Neuronal stem cell (in vitro differentiated cells): ENCODE measurements around the gene CCDC197.
A peak's percentile ranks its signal among the peaks of the same experiment; 100 is the strongest.

Experiments
- DNase-seq: peaks from one replicate; pipeline ENCODE4 v3.0.0-alpha.2; 2013; ENCODE audit warnings: low spot score
- H2AFZ ChIP-seq: one replicate; pipeline ENCODE4 v1.6.1; 2013; ENCODE audit warnings: mild to moderate bottlenecking, low read length, inconsistent platforms
- H2AK5ac ChIP-seq: 2 replicates; pipeline ENCODE4 v1.6.1; 2013; ENCODE audit warnings: low read depth, mild to moderate bottlenecking, inconsistent platforms, low read length, moderate library complexity, mixed read lengths
- H2BK120ac ChIP-seq: 2 replicates; pipeline ENCODE4 v1.6.1; 2013; ENCODE audit warnings: low read depth, mild to moderate bottlenecking, inconsistent platforms, low read length, moderate library complexity, mixed read lengths
- H2BK12ac ChIP-seq: one replicate; pipeline ENCODE4 v1.6.1; 2013; ENCODE audit warnings: low read length, inconsistent platforms
- H2BK15ac ChIP-seq: 2 replicates; pipeline ENCODE4 v1.6.1; 2013; ENCODE audit warnings: mild to moderate bottlenecking, low read length, inconsistent platforms, mixed read lengths
- H2BK5ac ChIP-seq: one replicate; pipeline ENCODE4 v1.6.1; 2013; ENCODE audit warnings: inconsistent platforms, mild to moderate bottlenecking, low read length, moderate library complexity
- H3K14ac ChIP-seq: one replicate; pipeline ENCODE4 v1.6.1; 2013; ENCODE audit warnings: low read length, inconsistent platforms
- H3K18ac ChIP-seq: 2 replicates; pipeline ENCODE4 v1.6.1; 2013; ENCODE audit warnings: low read length, inconsistent platforms
- H3K23ac ChIP-seq: 2 replicates; pipeline ENCODE4 v1.6.1; 2013; ENCODE audit warnings: low read depth, mild to moderate bottlenecking, mixed read lengths, low read length, inconsistent platforms; ENCODE audit not compliant: poor library complexity
- H3K27ac ChIP-seq: replicated peaks from 3 replicates; pipeline ENCODE4 v1.5.1; 2013; ENCODE audit warnings: low read length, inconsistent platforms
- H3K27me3 ChIP-seq, 3 experiments: 2 replicates each; pipeline ENCODE4 v1.6.1; 2013; ENCODE audit warnings: low read length in 3 of 3, mild to moderate bottlenecking in 2 of 3, inconsistent platforms in 1 of 3, low read depth in 1 of 3, mixed read lengths in 1 of 3, moderate library complexity in 1 of 3; ENCODE audit not compliant: control insufficient read depth in 3 of 3, insufficient read depth in 3 of 3
- H3K36me3 ChIP-seq, 2 donors: replicated peaks in 1 of 2; 2 replicates each; pipeline ENCODE4 v1.6.1; 2013; ENCODE audit warnings: low read length in 2 of 2; ENCODE audit not compliant: control insufficient read depth in 2 of 2, insufficient read depth in 2 of 2
- H3K4ac ChIP-seq: 2 replicates; pipeline ENCODE4 v1.6.1; 2013; ENCODE audit warnings: inconsistent platforms, mild to moderate bottlenecking, low read length, moderate library complexity
- H3K4me1 ChIP-seq, 2 donors: 1 replicate in 1 of 2; 2 replicates in 1 of 2; pipeline ENCODE4 v1.6.1; 2013; ENCODE audit warnings: low read length in 2 of 2, low read depth in 1 of 2; ENCODE audit not compliant: control insufficient read depth in 2 of 2, insufficient read depth in 1 of 2
- H3K4me2 ChIP-seq: one replicate; pipeline ENCODE4 v1.6.1; 2013; ENCODE audit warnings: mild to moderate bottlenecking, low read length, inconsistent platforms; ENCODE audit not compliant: insufficient read depth, poor library complexity, severe bottlenecking
- H3K4me3 ChIP-seq, 2 donors: 2 replicates each; pipeline ENCODE4 v1.5.1; 2013; ENCODE audit warnings: low read length in 2 of 2, mild to moderate bottlenecking in 2 of 2, inconsistent platforms in 1 of 2, moderate library complexity in 1 of 2
- H3K79me1 ChIP-seq: one replicate; pipeline ENCODE4 v1.6.1; 2013; ENCODE audit warnings: low read depth, mild to moderate bottlenecking, inconsistent platforms, low read length, moderate library complexity
- H3K9ac ChIP-seq: one replicate; pipeline ENCODE4 v1.6.1; 2013; ENCODE audit warnings: mild to moderate bottlenecking, low read depth, low read length, inconsistent platforms; ENCODE audit not compliant: poor library complexity
- H3K9me3 ChIP-seq, 2 donors: replicated peaks in 1 of 2; 2 replicates each; pipeline versions ENCODE3 to v1.6.1; 2013; ENCODE audit warnings: low read length in 2 of 2, mild to moderate bottlenecking in 2 of 2, inconsistent platforms in 1 of 2, low read depth in 1 of 2, mixed read lengths in 1 of 2, moderate library complexity in 1 of 2; ENCODE audit not compliant: control insufficient read depth in 2 of 2, insufficient read depth in 1 of 2
- H4K8ac ChIP-seq: one replicate; pipeline ENCODE4 v1.6.1; 2013; ENCODE audit warnings: low read depth, mild to moderate bottlenecking, inconsistent platforms, low read length, moderate library complexity
- H4K91ac ChIP-seq: one replicate; pipeline ENCODE4 v1.6.1; 2013; ENCODE audit warnings: low read length, low read depth, mild to moderate bottlenecking, inconsistent platforms; ENCODE audit not compliant: poor library complexity
- WGBS, 2 donors: extraction: QIAGEN DNeasy Blood & Tissue Kit; methylation state at CpG; one replicate each; pipeline ENCODE4 v1.1.7; 2013; ENCODE audit warnings: missing lambda C conversion rate in 2 of 2, mixed read lengths in 1 of 2; ENCODE audit not compliant: insufficient read length in 2 of 2, insufficient replicate concordance in 1 of 2; ENCODE audit errors: extremely low coverage in 2 of 2; 5-methylcytosine and 5-hydroxymethylcytosine counted together

Gene CCDC197

DNA sequence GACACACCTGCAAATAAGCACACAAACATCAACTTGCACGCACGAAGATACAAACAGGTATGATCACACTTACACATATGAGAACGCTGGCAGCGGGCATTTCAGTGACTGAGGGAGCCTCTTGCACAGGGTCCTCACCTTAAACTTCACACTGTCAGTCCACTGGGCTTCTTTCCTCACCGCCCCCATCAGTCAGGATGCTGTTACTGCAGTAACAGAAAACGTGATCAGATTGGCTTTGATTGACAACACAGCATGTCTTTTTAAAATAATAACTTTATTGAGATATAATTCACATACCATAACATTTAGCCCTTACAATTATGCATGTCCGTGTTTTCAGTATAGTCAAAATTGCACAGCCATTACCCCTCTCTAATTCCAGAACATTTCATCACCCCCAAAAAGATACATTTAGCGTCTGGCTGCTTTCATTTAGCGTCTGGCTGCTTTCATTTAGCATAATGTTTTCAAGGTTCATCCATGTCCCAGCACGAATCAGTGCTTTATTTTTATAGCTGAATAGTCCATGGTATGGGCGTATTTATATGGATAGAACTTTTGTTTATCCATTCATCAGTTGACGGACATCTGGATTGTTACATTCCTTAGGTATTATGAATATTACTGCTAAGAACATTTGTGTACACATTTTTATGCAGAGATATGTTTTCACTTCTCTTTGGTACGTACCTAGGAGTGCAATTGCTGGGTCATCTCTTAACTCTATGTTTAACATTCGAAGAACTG lies 8.4 kb downstream of the CCDC197 start:
- Histone ChIP-seq H2BK12ac (no peak overlapping the region), H3K14ac (no peak overlapping the region), H3K4me2 (no peak overlapping the region), H2AK5ac (no peak overlapping the region), H4K8ac (no peak overlapping the region), H3K23ac (no peak overlapping the region), H3K18ac (no peak overlapping the region), H2AFZ (no peak overlapping the region), H2BK120ac (no peak overlapping the region), H3K9ac (no peak overlapping the region), H4K91ac (no peak overlapping the region), H3K4ac (no peak overlapping the region), H3K36me3 (no peaks in the 10 kb centered on the region), H3K4me1 (no peaks in the 10 kb centered on the region), H3K79me1 (no peaks in the 10 kb centered on the region), H2BK5ac (no peak overlapping the region), H3K4me3 (no peak overlapping the region), H3K9me3 (no peaks in the 10 kb centered on the region), H2BK15ac (no peak overlapping the region), H3K27ac (no peak overlapping the region), H3K27me3 (peaks cover 0 to 22% (median 2%) of the 10 kb centered on the region in 3 experiments)
- DNase-seq, result no peak
- no CpG with 5 or more reads among the region's 14 CpGs for WGBS, 2 donors

DNA sequence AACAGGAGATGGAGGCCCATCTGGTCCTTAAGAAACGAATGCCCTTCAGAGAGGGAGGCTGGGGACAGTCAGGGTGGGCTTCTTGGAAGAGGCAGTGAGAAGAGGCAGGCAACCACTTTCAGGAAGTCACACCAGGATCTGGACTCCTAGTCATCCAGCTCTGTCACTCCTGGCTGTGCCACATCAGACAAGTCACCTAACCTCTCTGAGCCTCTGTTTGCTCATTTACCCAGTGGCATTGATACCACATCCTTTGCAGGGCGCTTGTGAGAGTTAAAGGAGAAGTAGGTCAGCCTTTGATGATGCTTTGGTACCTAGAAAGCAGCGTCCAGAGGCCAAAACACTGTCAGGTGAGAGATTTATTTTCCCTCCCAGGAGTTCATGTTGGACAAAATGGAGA lies 11.1 kb downstream of the CCDC197 start:
- no peak overlapping the region for H3K23ac ChIP-seq
- H3K27ac ChIP-seq, result no peak overlapping the region

DNA sequence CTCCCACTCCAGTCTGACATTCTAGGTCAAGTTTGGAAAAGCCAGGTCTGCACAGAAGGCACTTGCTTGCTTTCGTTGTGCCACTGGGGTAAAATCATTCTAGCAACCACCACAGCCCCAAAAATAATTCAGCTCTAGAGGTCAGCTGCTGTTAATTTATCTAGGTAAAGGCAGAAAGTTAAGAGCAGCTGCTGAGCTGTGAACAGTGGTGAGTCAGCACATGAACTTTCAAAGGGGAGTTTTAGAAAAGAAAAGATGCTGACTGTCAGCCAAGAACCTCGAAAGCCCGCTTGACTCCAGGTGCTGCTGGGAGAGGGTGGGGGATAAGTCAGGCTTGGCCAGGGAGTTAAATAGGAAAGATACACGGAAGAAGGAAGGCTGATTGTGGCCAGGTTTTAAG lies 12.7 kb downstream of the CCDC197 start:
- no CpG with 5 or more reads among the region's 4 CpGs for WGBS, 2 donors
- Histone ChIP-seq H3K18ac (no peak overlapping the region), H3K36me3 (no peaks in the 10 kb centered on the region), H3K9me3 (no peaks in the 10 kb centered on the region), H3K27me3 (peaks cover 0 to 4% (median 0%) of the 10 kb centered on the region in 3 experiments), H3K9ac (no peak overlapping the region), H2BK120ac (no peak overlapping the region), H2BK12ac (no peak overlapping the region), H3K27ac (no peak overlapping the region), H2AFZ (no peak overlapping the region), H4K8ac (no peak overlapping the region), H2AK5ac (no peak overlapping the region), H3K4me1 (peaks cover 0 to 4% of the 10 kb centered on the region in 2 donors), H3K14ac (no peak overlapping the region), H2BK15ac (no peak overlapping the region), H3K4me2 (no peak overlapping the region), H4K91ac (no peak overlapping the region), H3K23ac (no peak overlapping the region), H3K4me3 (no peak overlapping the region), H3K79me1 (no peaks in the 10 kb centered on the region), H3K4ac (no peak overlapping the region), H2BK5ac (no peak overlapping the region)
- DNase-seq, result no peak

More for the DNA sequence above, 11.1 kb downstream of the CCDC197 start:
- Histone ChIP-seq H2AK5ac (peak overlapping the region; percentile 15), H2BK5ac (peak overlapping the region; percentile 25), H4K91ac (no peak overlapping the region), H3K79me1 (no peaks in the 10 kb centered on the region), H3K14ac (no peak overlapping the region), H2BK120ac (no peak overlapping the region), H2BK15ac (no peak overlapping the region), H3K36me3 (no peaks in the 10 kb centered on the region), H3K4me2 (no peak overlapping the region), H3K4me3 (no peak overlapping the region), H3K18ac (no peak overlapping the region), H3K4ac (no peak overlapping the region), H2AFZ (no peak overlapping the region), H3K9ac (no peak overlapping the region), H3K4me1 (no peaks in the 10 kb centered on the region), H3K9me3 (no peaks in the 10 kb centered on the region), H2BK12ac (no peak overlapping the region), H3K27me3 (peaks cover 0 to 13% (median 0%) of the 10 kb centered on the region in 3 experiments), H4K8ac (no peak overlapping the region)
- WGBS, 2 donors, result no CpG with 5 or more reads among the region's 3 CpGs
- DNase-seq, result no peak

- no peak overlapping the region for H2AFZ ChIP-seq
- H3K23ac ChIP-seq, result no peak overlapping the region
- no peak overlapping the region for H3K4ac ChIP-seq
- H3K4me3 ChIP-seq, result no peak overlapping the region
- H3K27ac ChIP-seq, result no peak overlapping the region
- no peak overlapping the region for H3K4me2 ChIP-seq
- no peak overlapping the region for H2BK5ac ChIP-seq
- no peaks in the 10 kb centered on the region for H3K9me3 ChIP-seq
- H3K14ac ChIP-seq, result no peak overlapping the region
- no peak overlapping the region for H4K8ac ChIP-seq
- H2BK15ac ChIP-seq, result no peak overlapping the region
- no peak overlapping the region for H3K18ac ChIP-seq
- H4K91ac ChIP-seq, result no peak overlapping the region
- no peak overlapping the region for H2BK120ac ChIP-seq
- peaks cover 0 to 4% of the 10 kb centered on the region in 2 donors for H3K4me1 ChIP-seq
- H3K27me3 ChIP-seq, result peaks cover 0 to 4% (median 0%) of the 10 kb centered on the region in 3 experiments
- H3K9ac ChIP-seq, result no peak overlapping the region
- H3K36me3 ChIP-seq, result no peaks in the 10 kb centered on the region
- peaks cover 2% of the 10 kb centered on the region for H3K79me1 ChIP-seq
- H2AK5ac ChIP-seq, result peak overlapping the region; percentile 20
- no CpG with 5 or more reads among the region's 6 CpGs for WGBS, 2 donors
- H2BK12ac ChIP-seq, result no peak overlapping the region
- no peak for DNase-seq
These were observed 13.5 kb downstream of the CCDC197 start for GRCh38 chr14:94010625-94011024.
